Measurements from ENCODE around the gene DNAJB8. TPM values are rescaled to one million over a fixed set of nuclear protein-coding genes. Genes with fewer than 3 reads are reported as not detected.

DNAJB8 gene
- total and polyA plus RNA-seq, 9 of the 15 experiments (the other 6 are each of a cell fraction or from before 2014, with no cell fraction given): not detected

- TF ChIP-seq, protein P1, sequence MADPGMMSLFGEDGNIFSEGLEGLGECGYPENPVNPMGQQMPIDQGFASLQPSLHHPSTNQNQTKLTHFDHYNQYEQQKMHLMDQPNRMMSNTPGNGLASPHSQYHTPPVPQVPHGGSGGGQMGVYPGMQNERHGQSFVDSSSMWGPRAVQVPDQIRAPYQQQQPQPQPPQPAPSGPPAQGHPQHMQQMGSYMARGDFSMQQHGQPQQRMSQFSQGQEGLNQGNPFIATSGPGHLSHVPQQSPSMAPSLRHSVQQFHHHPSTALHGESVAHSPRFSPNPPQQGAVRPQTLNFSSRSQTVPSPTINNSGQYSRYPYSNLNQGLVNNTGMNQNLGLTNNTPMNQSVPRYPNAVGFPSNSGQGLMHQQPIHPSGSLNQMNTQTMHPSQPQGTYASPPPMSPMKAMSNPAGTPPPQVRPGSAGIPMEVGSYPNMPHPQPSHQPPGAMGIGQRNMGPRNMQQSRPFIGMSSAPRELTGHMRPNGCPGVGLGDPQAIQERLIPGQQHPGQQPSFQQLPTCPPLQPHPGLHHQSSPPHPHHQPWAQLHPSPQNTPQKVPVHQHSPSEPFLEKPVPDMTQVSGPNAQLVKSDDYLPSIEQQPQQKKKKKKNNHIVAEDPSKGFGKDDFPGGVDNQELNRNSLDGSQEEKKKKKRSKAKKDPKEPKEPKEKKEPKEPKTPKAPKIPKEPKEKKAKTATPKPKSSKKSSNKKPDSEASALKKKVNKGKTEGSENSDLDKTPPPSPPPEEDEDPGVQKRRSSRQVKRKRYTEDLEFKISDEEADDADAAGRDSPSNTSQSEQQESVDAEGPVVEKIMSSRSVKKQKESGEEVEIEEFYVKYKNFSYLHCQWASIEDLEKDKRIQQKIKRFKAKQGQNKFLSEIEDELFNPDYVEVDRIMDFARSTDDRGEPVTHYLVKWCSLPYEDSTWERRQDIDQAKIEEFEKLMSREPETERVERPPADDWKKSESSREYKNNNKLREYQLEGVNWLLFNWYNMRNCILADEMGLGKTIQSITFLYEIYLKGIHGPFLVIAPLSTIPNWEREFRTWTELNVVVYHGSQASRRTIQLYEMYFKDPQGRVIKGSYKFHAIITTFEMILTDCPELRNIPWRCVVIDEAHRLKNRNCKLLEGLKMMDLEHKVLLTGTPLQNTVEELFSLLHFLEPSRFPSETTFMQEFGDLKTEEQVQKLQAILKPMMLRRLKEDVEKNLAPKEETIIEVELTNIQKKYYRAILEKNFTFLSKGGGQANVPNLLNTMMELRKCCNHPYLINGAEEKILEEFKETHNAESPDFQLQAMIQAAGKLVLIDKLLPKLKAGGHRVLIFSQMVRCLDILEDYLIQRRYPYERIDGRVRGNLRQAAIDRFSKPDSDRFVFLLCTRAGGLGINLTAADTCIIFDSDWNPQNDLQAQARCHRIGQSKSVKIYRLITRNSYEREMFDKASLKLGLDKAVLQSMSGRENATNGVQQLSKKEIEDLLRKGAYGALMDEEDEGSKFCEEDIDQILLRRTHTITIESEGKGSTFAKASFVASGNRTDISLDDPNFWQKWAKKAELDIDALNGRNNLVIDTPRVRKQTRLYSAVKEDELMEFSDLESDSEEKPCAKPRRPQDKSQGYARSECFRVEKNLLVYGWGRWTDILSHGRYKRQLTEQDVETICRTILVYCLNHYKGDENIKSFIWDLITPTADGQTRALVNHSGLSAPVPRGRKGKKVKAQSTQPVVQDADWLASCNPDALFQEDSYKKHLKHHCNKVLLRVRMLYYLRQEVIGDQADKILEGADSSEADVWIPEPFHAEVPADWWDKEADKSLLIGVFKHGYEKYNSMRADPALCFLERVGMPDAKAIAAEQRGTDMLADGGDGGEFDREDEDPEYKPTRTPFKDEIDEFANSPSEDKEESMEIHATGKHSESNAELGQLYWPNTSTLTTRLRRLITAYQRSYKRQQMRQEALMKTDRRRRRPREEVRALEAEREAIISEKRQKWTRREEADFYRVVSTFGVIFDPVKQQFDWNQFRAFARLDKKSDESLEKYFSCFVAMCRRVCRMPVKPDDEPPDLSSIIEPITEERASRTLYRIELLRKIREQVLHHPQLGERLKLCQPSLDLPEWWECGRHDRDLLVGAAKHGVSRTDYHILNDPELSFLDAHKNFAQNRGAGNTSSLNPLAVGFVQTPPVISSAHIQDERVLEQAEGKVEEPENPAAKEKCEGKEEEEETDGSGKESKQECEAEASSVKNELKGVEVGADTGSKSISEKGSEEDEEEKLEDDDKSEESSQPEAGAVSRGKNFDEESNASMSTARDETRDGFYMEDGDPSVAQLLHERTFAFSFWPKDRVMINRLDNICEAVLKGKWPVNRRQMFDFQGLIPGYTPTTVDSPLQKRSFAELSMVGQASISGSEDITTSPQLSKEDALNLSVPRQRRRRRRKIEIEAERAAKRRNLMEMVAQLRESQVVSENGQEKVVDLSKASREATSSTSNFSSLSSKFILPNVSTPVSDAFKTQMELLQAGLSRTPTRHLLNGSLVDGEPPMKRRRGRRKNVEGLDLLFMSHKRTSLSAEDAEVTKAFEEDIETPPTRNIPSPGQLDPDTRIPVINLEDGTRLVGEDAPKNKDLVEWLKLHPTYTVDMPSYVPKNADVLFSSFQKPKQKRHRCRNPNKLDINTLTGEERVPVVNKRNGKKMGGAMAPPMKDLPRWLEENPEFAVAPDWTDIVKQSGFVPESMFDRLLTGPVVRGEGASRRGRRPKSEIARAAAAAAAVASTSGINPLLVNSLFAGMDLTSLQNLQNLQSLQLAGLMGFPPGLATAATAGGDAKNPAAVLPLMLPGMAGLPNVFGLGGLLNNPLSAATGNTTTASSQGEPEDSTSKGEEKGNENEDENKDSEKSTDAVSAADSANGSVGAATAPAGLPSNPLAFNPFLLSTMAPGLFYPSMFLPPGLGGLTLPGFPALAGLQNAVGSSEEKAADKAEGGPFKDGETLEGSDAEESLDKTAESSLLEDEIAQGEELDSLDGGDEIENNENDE (IDR thresholded peaks at IDR 0.05; ENCODE audit: low read depth, low read length): no peak
- no peak for TF ChIP-seq ZNF668 (CRISPR knock-in tag; IDR thresholded peaks at IDR 0.05)
- TF ChIP-seq LARP7 (IDR thresholded peaks at IDR 0.05): no peak
- no peak for TF ChIP-seq ZBTB40 (IDR thresholded peaks at IDR 0.05)
- no peak for TF ChIP-seq ZBTB40 (CRISPR knock-in tag; IDR thresholded peaks at IDR 0.05)
Observed at GRCh38 chr3:128415773-128416577, 50.7 kb downstream of the DNAJB8 start (continued).

Measured in K562 (cell line).